Stimulated activated CD8-positive, alpha-beta memory T cell treated with anti-CD3 and anti-CD28 coated beads, Interleukin-4, amount 100 ng/mL, for 4 hours (primary cell): ENCODE results near the gene CAV1.

Source experiments
- DNase-seq, 2 donors: peaks; one replicate each; pipeline ENCODE4 v3.0.0-alpha.2; 2020; ENCODE audit warnings: low read depth in 2 of 2, low spot score in 1 of 2

Gene CAV1

GRCh38 chr7:116502201-116503096 lies 22.4 kb upstream of the CAV1 start:
- DNase-seq, result no peak

- DNase-seq, result no peak
Observed at GRCh38 chr7:116503835-116504234, 21.0 kb upstream of the CAV1 start.

DNA sequence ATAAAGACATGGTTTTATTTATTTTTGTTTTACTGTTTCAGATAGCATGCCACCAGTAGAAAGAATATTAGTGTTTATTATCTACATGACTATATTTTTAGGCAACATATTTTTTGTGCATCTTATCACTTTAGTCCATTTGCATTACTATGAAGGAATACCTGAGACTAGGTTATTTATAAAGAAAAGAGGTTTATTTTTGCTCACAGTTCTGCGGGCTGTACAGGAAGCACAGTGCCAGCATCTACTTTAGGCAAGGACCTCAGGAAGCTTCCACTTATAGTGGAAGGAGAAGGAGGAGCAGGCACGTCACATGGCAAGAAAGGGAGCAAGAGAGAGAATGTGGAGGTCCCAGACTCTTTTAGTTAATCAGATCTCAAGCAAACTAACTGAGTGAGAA lies 19.6 kb upstream of the CAV1 start:
- DNase-seq, result no peak

- no peak for DNase-seq
Observed at GRCh38 chr7:116505823-116506222, 19.0 kb upstream of the CAV1 start.

GRCh38 chr7:116509982-116510579 lies 14.8 kb upstream of the CAV1 start:
- no peak for DNase-seq

DNA sequence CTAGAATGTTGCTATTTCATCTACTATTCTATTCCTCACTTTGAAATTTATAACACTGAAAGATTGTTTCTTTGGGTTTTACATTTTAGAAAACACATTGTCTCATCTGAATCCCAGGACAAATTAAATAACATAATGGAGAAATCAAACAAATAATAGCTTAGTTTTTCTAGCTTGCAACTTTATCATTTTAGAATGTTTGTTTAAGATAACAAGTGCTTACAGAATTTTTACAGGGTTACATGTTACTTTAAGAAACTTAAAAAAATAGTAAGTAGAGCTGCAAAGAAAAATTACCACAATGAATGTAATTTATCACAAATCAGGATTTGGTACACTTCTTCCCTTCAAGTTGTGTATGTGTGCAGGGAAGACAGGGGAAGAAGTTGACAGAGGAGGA lies 14.0 kb upstream of the CAV1 start:
- no peak for DNase-seq

- no peak for DNase-seq
Observed at GRCh38 chr7:116511552-116512519, 13.0 kb upstream of the CAV1 start.

GRCh38 chr7:116512520-116513188 lies 12.2 kb upstream of the CAV1 start:
- DNase-seq, result no peak

DNA sequence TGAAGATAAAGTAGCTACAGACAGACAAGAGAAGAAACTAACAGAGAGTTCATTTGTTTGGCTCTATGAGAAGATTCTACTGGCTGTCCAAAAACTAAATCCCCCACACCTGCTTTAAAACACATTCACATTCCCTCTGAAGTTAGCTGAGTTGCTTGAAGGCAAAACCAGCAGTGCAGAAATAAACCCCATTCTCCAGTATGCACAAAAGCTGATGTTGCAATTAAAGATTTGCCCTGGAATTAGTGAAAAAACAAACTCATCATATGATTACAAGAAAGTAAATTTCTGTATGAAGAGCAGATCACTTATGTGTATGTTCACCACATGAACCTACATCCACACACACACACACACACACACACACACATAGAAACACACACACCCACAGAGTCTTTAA lies 9.3 kb upstream of the CAV1 start:
- no peak for DNase-seq

- no peak for DNase-seq
Observed at GRCh38 chr7:116516324-116516723, 8.5 kb upstream of the CAV1 start.

- DNase-seq, result no peak
Observed at GRCh38 chr7:116517626-116518025, 7.2 kb upstream of the CAV1 start.

- no peak for DNase-seq
Observed at GRCh38 chr7:116518961-116519360, 5.9 kb upstream of the CAV1 start.

DNA sequence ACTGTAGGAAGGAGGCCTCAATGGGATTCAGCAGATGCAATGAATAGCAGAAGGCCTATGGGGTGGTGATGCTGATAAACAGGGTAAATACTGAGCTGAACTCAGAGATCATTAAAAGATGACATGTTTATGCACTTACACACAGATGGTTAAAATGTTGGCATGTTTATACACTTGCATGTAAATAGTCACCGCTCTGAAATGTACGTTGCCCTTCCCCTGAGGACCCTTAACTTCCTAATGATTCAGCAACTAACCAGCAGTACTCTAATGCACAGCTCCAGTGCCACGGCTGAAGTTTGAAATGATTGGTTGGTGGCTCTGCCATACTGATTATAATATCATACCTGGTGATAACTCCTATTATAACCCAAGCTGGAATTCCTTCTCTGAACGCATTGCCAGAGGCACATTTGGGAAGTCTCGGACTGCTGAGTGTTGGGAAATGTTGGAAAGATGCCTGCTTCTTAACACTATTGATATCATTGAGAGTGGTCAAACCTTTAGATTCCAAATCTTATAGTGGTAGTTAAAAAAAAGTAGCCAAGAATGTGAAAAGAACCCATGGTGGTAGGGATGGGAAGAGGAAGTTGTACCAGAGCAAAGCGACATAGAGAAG lies 3.7 kb upstream of the CAV1 start:
- no peak for DNase-seq

DNA sequence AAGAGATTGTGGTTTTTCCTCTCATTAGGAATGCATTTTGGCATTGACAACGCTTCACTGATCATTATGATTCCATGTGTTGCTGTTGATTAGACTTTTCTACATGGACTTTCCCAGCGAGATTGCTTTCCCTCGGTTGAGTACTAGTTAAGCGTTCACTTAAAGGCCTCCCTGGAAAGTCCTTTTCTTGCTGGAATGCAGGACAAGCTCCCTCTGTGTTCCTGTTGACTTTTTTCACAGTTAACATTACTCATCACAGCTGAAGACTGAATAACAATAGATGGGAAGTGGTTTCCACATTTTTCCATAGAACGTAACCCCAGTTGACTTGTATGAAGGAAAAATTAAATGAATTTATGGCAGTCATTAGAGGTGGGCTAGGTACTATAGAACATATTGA lies 2.6 kb upstream of the CAV1 start:
- DNase-seq, result no peak

DNA sequence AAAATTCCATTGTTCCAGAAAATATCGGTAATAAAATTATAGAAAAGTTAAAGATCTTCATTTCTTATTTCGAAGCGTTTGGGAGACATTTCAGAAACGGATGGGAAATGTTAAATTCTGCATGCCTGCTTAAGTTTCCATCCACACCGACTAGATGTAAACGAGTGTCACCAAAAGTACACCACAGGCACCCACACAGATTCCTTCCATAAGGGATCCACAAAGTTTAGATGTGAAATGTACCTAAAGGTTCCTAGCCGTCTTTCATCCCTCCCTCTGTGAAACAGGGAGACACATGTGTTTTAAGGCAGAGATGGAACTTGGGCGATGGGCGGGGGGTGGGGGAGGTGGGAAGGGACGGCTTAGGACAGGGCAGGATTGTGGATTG lies 621 bp upstream of the CAV1 start:
- no peak for DNase-seq

DNA sequence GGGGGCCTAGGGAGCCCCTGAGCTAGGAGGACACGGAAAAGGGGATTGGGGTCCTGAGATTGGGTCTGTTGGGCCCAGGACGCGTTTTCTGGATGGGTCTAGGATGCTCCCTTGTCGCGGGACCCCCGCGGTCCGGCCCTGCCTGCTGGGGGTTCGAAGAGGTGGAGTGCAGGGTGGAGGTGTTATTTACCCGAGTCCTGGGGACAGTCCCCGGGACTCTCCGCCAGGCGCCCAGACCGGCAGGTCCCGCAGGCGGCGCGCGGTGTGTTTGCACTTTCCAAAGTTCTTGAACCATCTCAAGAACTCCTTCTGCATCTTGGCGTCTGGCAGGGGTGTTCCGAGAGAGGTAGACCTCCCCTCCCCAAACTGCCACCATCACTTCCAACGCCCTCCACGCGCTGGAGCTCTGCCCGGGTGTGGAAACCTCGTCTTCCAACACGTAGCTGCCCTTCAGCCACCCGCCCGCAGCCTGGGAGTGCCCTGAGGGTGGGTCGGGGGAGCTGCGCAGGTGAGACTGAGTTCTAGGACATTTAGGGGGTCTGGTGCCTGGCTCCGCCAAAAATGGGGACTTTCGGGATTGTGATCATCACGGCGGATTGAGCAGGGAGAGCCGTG lies 569 bp downstream of the CAV1 start:
- no peak for DNase-seq

GRCh38 chr7:116525913-116526861 lies 1.4 kb downstream of the CAV1 start:
- DNase-seq, result no peak

DNA sequence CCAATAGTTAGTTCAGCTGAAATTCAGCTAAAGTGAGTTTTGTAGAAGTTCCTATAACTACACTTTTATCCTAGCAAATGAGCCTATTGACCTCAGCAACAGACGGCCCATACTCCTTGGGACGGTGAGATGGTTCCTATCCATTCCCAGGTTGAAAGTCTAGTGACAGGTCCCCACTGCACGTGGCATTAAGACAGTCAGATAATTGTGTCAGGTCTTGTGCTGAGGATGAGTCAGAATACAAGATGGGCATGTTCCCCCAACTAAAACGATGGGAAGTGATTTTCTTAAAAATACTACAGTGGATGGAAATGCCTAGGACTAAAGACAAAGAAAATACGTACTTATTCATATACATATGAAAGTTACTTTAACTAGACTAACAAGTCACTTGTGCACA lies 2.1 kb downstream of the CAV1 start:
- DNase-seq, result no peak

GRCh38 chr7:116527521-116527920 lies 2.7 kb downstream of the CAV1 start:
- DNase-seq, result no peak
